ENCODE data around the gene KASH5.

DNA sequence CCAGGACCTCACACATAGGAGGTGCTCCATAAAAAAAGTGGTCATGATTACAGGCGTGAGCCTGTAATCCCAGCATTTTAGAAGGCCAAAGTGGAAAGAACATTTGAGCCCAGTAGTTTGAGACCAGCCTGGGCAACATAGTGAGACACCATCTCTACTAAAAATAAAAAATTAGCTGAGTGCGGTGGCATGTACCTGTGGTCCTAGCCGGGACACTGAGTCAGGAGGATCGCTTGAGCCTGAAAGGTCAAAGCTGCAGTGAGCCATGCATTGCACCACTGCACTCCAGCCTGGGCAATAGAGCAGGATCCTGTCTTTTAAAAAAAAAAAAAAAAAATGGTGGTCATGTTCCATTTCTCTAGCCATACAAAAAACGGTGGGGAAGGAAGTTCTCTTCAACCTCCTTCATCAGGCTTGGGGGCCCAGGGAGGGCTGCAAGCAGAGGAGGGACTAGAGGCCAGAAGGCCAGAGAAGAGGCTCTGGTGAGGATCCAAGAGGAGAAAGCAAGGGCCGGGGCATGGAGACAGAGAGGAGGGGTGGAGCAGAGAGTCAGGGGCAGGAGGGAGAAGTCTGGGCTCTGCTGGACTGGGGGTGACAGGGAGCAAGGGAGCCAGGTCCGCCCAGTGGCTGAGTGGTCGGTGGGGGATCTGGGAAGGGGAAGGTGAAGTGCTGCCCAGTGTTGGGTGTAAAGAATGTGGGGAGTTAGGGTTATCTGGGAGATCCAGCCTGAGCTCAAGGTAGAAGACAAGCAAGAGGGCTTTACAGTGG lies 8.9 kb downstream of the KASH5 start:
- TF ChIP-seq MAFK (IDR thresholded peaks at IDR 0.05; ENCODE audit: partially characterized antibody) (no peak), CTCF (IDR thresholded peaks at IDR 0.05) (no peak), POLR2A (IDR thresholded peaks at IDR 0.05; ENCODE audit: low read length) (no peak), EP300 (IDR thresholded peaks at IDR 0.05) (no peak)
- TF ChIP-seq, protein P1, sequence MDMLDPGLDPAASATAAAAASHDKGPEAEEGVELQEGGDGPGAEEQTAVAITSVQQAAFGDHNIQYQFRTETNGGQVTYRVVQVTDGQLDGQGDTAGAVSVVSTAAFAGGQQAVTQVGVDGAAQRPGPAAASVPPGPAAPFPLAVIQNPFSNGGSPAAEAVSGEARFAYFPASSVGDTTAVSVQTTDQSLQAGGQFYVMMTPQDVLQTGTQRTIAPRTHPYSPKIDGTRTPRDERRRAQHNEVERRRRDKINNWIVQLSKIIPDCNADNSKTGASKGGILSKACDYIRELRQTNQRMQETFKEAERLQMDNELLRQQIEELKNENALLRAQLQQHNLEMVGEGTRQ (IDR thresholded peaks at IDR 0.05) = no peak
- TF ChIP-seq, protein P2, sequence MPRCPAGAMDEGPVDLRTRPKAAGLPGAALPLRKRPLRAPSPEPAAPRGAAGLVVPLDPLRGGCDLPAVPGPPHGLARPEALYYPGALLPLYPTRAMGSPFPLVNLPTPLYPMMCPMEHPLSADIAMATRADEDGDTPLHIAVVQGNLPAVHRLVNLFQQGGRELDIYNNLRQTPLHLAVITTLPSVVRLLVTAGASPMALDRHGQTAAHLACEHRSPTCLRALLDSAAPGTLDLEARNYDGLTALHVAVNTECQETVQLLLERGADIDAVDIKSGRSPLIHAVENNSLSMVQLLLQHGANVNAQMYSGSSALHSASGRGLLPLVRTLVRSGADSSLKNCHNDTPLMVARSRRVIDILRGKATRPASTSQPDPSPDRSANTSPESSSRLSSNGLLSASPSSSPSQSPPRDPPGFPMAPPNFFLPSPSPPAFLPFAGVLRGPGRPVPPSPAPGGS (IDR thresholded peaks at IDR 0.05) = no peak

Data from A549 (cell line).